NK-92 treated with Interleukin-12 subunit alpha and Interleukin-12 subunit beta, amount 100 ng/mL, for 24 hours (cell line): ENCODE results near the gene RAPGEF4.

Source experiments
- DNase-seq: peaks from one replicate; lab custom pipeline; 2025; lab: John Stamatoyannopoulos, UW

Gene RAPGEF4

GRCh38 chr2:172905937-172906811 is 170.5 kb downstream of the RAPGEF4 start:
- no peak for DNase-seq

GRCh38 chr2:172908275-172908674 is 172.6 kb downstream of the RAPGEF4 start:
- DNase-seq: no peak

DNA sequence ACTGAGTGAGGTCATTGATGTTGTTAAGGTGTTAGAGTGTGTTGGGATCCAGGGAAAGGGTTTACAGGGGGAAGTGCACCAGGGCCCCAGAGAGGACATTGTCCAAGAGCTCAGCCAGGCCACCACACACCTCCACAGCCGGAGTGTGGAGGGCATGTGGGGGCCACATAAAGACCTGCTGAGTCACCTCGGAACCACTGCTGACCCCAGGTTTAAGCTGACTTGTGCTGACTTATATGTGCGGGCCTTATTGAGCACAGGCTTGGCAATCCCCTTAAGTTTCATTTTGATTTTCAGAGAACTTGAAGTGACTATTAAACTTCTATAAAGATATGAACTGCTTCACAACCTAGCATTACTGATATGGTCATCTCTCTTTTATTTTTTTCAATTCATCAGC is 173.8 kb downstream of the RAPGEF4 start:
- no peak for DNase-seq

DNA sequence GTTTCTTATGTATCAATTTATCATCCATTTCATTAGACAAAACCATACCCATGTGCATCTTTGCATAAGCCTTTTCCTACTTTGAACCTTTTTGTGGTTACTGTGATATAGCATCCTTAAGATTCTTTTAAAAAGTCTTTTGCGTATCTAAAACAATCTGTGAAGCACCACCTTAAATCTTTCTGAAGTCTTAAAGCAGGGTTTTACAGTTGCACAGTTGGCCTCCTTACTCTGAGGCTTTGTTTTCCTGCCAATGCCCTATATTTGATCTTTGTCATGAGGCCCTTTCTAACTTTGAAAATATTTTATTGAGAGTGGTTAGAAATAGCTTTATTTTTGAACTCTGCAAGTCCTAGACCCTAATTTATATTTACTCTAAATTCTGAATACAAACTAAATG is 176.6 kb downstream of the RAPGEF4 start:
- no peak for DNase-seq

DNA sequence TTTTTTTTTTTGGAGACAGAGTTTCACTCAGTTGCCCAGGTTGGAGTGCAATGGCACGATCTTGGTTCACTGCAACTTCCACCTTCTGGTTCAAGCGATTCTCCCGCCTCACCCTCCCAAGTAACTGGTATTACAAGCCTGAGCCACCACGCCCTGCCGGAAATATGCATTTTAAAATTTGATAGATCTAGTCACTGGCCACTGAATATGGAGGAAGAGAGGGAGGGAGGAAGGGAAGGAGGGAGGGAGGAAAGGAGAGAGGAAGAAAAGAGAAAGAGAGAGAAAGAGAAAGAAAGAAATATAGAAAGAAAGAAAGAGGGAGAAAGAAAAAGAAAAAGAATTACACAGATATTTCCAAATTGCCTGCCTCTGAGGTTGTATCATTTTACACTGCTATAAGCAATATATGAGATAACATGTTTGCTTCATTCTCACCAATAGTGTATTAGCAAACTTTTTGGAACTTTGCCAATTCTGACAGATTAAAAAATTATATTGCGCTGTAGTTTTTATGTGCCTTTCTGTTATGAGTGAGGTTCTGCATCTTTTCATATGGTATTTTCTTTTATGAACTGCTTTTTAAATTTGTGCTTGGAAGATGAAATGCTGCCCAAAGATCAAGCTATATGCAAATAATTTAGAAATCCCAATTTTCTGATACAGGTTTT is 178.8 kb downstream of the RAPGEF4 start:
- no peak for DNase-seq

GRCh38 chr2:172917716-172918115 is 182.1 kb downstream of the RAPGEF4 start:
- no peak for DNase-seq

GRCh38 chr2:172919732-172920131 is 184.1 kb downstream of the RAPGEF4 start:
- no peak for DNase-seq

DNA sequence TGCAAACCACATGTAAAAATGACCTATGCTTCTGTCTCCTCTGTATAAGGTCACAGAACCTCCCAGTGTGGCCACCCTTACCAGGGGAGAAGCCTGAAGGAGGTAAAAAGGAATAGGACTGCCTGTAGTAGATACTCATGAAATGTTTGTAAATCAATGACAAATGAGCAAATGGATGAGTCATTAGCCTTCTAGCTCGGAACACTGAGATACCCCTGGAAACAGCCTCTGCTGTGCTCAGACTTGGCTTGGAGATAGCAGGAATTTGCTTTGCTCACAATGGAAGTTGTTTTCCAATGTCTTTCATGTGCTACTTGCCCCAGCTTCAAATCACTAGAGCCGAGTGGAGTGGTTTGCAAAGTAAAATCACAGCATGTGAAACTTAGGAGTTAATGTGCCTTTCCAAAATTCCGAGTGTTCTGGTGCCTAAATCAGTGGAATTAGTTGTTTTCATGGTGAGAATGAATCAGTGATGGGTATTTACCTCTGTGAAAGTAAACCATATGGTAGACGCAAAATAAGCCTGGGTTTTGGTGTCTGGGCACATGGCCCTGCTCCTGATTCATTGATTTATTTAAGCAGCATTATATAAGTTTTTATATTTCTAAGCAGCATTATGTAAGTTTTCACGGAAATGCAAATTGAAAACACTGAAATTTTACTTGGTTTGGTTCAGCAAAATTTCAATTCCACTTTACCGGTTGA is 186.0 kb downstream of the RAPGEF4 start:
- DNase-seq: no peak

DNA sequence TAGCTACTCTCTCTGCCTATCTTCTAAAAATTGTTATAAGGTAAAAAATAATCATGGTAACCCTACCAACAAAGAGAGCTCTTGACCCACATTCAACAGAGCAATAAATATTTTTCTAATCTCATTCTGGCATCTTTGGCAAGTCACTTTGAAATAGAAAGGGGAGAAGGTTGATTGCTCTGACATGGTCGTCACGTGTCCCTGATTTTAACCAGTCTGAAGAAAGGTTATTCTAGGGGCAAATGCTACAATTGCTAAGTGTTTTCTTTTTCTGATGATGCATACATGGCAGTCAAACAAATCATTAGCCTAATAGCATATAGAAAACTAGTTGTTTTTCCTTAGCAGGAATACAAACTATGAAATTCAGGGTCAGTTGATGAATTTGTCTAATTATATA is 186.7 kb downstream of the RAPGEF4 start:
- DNase-seq: no peak

- DNase-seq: no peak
Measured at GRCh38 chr2:172922815-172923214, 187.2 kb downstream of the RAPGEF4 start.

- no peak for DNase-seq
Measured at GRCh38 chr2:172924097-172924660, 188.5 kb downstream of the RAPGEF4 start.

DNA sequence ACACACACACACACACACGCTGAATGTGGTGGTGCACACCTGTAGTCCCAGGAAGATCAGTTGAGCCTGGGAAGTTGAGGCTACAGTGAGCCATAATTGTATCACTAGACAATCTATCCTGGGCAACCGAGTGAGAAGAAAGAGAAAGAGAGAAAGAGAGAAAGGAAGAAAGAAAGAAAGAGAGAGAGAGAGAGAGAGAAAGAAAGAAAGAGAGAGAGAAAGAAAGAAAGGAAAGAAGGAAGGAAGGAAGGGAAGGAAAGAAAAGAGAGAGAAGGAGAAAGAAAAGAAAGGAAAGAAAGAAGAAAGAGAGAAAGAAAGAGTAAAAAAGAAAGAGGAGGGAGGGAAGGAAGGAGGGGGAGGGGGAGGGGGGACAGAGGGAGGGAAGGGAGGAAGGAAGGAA is 190.0 kb downstream of the RAPGEF4 start:
- no peak for DNase-seq

GRCh38 chr2:172926785-172927640 is 191.4 kb downstream of the RAPGEF4 start:
- DNase-seq: no peak

DNA sequence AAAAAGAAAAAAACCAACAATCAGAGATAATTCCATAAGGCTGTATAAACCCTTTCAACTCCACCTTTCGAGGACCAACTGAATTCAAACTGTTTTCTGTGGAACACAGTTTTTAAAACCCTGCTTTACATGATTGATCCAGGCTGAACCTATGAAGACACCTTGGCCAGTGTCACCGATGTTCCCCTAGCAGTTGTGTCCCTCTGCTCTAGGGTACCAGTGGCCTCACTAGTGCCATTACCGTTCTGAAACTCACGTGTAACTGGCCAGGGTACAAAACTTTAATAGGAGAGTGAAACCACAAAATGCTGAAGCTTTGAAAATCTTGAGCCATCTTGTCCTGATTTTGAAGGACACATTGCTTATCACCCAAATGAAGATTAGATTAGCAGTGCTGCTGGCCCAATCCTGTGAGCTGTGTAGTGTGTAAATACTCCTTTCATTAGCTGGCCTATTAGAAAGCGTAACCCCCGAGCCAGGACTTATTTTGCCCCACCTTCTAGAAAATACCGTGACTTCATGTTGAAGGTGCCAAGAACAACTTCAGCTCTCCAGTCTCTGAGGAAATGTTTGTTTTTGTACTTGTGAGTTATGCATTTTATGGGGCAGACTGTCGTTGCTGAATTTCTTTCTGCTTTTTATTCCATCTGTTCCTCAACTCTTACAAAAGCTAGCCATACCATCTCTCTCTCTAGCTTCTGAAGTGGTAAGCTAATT is 192.2 kb downstream of the RAPGEF4 start:
- no peak for DNase-seq

DNA sequence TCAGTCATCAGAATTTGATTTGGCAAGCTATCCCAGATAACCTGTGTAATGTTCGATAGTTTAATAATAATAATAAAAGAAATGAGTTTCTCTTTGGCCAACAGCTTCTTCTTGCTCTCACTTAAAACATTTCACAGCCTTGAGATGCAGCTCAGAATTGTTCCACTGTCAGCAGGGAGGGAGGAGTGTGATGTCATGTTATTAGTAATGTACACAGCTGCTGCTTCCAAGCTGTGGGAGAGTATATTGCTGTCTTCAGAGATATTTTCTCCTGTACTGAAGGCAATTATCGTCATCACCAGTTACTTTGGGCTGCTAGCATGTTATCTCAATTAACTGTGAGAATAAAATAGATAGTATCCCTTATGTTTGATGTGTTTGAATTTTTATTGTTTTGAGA is 193.1 kb downstream of the RAPGEF4 start:
- DNase-seq: no peak

GRCh38 chr2:172929644-172930043 is 194.0 kb downstream of the RAPGEF4 start:
- no peak for DNase-seq

GRCh38 chr2:172930871-172931255 is 195.2 kb downstream of the RAPGEF4 start:
- DNase-seq: no peak

- no peak for DNase-seq
Measured at GRCh38 chr2:172931256-172931894, 195.7 kb downstream of the RAPGEF4 start.

GRCh38 chr2:172931918-172932520 is 196.4 kb downstream of the RAPGEF4 start:
- no peak for DNase-seq
